Measurements from ENCODE around the gene PRKCA.
"Not testable (repeated sequence)": the region's sequence is repeated elsewhere in the genome, so short reads cannot be mapped to it uniquely, and the experiment has no call there.

Gene PRKCA

DNA sequence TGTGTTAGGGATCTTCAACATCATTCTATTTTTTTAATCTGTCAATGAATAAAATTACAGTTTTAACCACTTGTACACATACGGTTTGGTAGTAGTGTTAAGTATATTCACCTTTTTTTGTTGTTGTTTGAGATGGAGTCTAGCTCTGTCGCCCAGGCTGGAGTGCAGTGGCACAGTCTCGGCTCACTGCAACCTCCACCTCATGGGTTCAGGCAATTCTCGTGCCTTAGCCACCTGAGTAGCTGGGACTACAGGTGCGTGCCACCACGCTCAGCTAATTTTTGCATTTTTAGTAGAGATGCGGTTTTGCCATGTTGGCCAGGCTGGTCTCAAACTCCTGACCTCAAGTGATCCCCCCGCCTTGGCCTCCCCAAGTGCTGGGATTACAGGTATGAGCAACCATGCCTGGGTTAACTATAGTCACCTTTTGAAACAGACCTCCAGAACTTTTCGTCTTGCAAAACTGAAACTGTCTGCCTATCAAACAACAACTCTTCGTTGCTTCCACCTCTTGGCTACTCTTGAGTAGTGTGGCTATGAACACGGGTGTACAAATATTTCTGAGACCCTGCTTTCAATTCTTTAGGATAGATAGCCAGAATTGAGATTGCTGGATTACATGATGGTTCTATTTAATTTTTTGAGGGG, 97.8 kb downstream of the PRKCA start:
- Mint-ChIP-seq H3K27ac (peak overlapping the region; percentile 68), H3K9me3 (peaks cover 11% of the 10 kb centered on the region), H3K4me1 (peaks cover 93% of the 10 kb centered on the region), H3K4me3 (peak overlapping the region; percentile 26)
- not testable (repeated sequence) for H3K27me3 Mint-ChIP-seq, H3K36me3 Mint-ChIP-seq

DNA sequence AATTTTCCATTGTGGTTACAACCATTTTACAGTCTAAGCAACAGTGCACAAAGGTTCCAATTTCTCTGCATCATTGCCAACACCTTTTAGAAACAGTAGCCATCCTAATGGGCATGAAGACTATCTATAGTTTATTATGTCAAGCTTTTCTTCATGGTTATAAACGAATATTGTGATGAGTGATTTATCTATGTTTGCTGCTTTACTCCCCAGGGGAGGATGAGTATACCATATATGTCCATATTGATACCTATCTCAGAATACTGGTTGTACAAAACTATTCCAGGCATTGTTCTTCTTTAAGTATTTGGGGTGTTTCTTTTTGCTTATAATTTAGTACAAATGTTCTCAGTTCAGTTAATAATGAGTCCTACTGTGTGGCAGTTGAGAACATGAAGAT, 98.3 kb downstream of the PRKCA start:
- Mint-ChIP-seq H3K4me3 (no peak overlapping the region), H3K4me1 (peaks cover 93% of the 10 kb centered on the region), H3K36me3 (peaks cover 4% of the 10 kb centered on the region), H3K27ac (peak overlapping the region; percentile 89), H3K9me3 (peaks cover 11% of the 10 kb centered on the region), H3K27me3 (no peaks in the 10 kb centered on the region)

GRCh38 chr17:66401364-66401763, 99.0 kb downstream of the PRKCA start:
- H3K9me3 Mint-ChIP-seq, result peaks cover 11% of the 10 kb centered on the region
- H3K27ac Mint-ChIP-seq, result peak overlapping the region; percentile 81
- no peaks in the 10 kb centered on the region for H3K27me3 Mint-ChIP-seq
- H3K4me3 Mint-ChIP-seq, result peak overlapping the region; percentile 20
- H3K4me1 Mint-ChIP-seq, result peaks cover 93% of the 10 kb centered on the region
- peaks cover 4% of the 10 kb centered on the region for H3K36me3 Mint-ChIP-seq

GRCh38 chr17:66403846-66404556, 101.6 kb downstream of the PRKCA start:
- H3K4me3 Mint-ChIP-seq, result peak overlapping the region; percentile 65
- H3K36me3 Mint-ChIP-seq, result peaks cover 2% of the 10 kb centered on the region
- peaks cover 11% of the 10 kb centered on the region for H3K9me3 Mint-ChIP-seq
- H3K4me1 Mint-ChIP-seq, result peaks cover 95% of the 10 kb centered on the region
- peak overlapping the region; percentile 47 for H3K27ac Mint-ChIP-seq
- no peaks in the 10 kb centered on the region for H3K27me3 Mint-ChIP-seq

DNA sequence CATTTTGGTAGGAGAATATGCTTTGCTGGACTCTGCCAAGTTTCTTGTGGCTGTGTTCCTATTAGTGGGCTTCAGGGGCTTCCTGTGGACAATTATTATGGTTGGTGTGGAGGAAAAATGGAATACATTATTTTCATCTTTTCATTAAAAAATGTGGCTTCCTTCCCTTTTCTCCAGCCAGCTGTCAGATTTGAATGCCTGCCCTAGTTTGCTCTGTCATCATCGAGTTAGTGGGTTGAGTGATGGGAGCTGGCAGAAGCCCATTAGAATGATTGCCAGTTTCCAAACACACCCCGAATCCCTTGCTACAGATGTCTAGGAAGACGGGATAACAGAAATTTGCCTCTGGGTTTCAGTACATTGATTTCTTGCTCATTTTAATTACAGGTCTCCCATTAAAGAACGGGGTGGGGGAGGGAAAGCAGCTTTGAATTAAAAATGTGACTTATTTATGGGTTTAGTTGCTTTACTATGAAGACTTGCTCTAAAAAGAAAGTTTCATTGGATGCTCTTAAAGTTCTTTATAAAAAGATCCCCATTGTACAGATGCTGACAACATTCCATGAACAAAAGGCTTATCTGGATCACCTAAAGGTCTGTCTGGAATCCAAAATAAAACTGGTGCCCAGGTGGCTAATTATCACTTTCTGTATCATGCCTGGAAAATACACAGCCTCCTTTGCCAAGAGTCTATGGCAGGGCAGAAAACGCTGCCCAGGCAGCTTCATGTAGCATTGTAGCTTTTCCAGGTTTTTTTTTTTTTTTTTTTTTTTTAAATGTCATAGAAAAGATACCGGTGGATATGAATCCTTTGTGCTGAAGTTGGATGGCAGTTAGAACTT, 103.6 kb downstream of the PRKCA start:
- Mint-ChIP-seq H3K27ac (peak overlapping the region; percentile 89), H3K9me3 (peaks cover 11% of the 10 kb centered on the region), H3K36me3 (peaks cover 2% of the 10 kb centered on the region), H3K4me1 (peaks cover 88% of the 10 kb centered on the region), H3K4me3 (peak overlapping the region; percentile 79), H3K27me3 (no peaks in the 10 kb centered on the region)

DNA sequence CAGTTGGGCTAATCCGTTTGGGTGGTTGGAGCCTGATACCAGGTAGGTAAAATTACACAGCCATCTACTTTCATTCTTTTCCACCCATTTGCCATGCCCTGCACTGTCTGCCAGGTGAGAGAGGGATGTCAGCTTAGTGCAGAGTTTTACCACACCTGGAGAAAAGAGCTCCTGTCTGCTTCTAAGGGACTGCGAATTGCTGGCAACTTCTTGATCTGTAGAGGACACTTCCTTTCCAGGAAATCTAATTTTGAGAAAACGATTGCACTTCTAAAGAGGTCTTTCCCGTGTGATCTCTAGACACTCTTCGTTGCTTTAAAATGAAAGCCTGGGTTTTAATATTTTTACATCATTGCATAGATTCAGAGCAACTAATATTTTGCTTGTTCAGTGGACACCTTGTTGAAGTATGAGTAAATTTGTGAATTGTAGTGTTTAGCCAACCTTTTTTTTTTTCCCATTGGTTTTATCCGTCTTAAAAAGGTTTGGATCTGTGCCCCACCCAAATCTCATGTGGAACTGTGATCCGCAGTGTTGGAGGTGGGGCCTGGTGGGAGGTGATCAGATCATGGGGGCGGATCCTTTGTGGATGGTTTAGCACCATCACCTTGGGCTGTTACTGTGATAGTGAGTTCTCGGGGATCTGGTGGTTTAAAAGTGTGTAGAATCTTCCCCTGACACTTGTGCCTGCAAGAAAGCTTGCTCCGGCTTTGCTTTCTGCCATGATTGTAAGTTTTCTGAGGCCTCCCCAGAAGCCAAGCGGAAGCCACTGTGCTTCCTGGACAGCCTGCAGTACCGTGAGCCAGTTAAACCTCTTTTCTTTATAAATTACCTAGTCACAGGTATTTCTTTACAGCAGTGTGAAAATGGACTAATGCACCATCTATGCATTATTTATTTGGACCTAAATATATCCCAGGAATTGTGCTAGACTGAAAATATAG, 104.6 kb downstream of the PRKCA start:
- no peaks in the 10 kb centered on the region for H3K36me3 Mint-ChIP-seq
- peak overlapping the region; percentile 79 for H3K4me3 Mint-ChIP-seq
- peak overlapping the region; percentile 89 for H3K27ac Mint-ChIP-seq
- H3K9me3 Mint-ChIP-seq, result peaks cover 2% of the 10 kb centered on the region
- H3K4me1 Mint-ChIP-seq, result peaks cover 83% of the 10 kb centered on the region
- no peaks in the 10 kb centered on the region for H3K27me3 Mint-ChIP-seq

- no peak overlapping the region for H3K4me3 Mint-ChIP-seq
- H3K9me3 Mint-ChIP-seq, result no peaks in the 10 kb centered on the region
- no peaks in the 10 kb centered on the region for H3K27me3 Mint-ChIP-seq
- peaks cover 78% of the 10 kb centered on the region for H3K4me1 Mint-ChIP-seq
- H3K36me3 Mint-ChIP-seq, result no peaks in the 10 kb centered on the region
- H3K27ac Mint-ChIP-seq, result no peak overlapping the region
These were observed 105.5 kb downstream of the PRKCA start for GRCh38 chr17:66407864-66408263.

DNA sequence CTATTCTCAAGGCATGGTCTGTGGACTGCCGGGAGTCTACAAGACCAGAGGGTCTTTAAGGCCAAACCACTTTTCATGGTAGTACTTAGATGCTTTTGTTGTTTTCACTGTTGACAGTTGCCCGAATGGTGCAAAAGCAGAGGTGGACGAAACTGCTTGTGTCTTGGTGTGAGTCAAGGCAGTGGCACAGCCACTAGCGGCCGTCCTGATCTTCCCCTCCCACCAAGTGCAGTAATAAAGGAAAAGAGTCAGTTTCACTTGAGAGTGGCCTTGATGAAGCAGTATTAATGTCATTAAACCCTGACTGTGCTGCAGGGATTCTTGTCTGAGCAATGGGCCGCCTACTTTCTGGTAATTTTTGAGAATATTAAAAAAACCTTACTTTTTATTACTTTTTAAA, 109.1 kb downstream of the PRKCA start:
- H3K4me1 Mint-ChIP-seq, result peaks cover 76% of the 10 kb centered on the region
- no peak overlapping the region for H3K4me3 Mint-ChIP-seq
- no peaks in the 10 kb centered on the region for H3K27me3 Mint-ChIP-seq

DNA sequence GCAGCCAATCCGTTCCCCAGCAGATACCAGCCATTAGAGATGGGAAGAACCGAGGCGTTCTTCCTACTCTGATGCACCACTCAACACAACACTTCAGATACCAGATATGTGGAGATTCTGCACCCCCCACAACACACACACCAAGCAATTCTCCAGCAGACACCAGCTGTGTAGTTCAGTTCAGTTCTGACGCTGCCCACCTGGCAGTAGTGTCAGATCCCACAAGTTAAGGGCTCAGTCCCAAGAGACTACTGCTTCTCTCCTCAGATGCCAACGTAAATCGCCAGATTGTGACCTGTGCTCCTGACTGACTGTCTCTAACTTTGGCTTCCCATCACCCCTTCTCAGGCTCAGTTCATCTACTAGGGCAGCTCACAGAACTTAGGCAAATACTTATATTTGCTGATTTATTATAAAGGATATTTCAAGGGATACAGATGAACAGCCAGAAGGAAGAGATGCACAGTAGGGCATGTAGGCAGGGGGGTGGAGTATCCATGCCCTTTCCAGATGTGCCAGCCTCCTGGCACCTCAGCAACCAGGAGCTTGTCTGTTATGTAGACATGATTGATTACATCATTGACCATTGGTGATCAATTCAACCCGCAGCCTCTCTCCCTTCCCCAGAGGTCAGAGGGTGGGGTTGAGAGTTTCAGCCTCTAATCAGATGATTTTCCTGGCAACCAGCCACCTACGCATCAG, 110.6 kb downstream of the PRKCA start:
- Mint-ChIP-seq H3K4me3 (no peak overlapping the region), H3K9me3 (no peaks in the 10 kb centered on the region), H3K36me3 (no peaks in the 10 kb centered on the region), H3K27ac (peak overlapping the region; percentile 60), H3K27me3 (no peaks in the 10 kb centered on the region), H3K4me1 (peaks cover 73% of the 10 kb centered on the region)

More for the DNA sequence above, 109.1 kb downstream of the PRKCA start:
- no peak overlapping the region for H3K27ac Mint-ChIP-seq
- H3K9me3 Mint-ChIP-seq, result no peaks in the 10 kb centered on the region
- no peaks in the 10 kb centered on the region for H3K36me3 Mint-ChIP-seq

DNA sequence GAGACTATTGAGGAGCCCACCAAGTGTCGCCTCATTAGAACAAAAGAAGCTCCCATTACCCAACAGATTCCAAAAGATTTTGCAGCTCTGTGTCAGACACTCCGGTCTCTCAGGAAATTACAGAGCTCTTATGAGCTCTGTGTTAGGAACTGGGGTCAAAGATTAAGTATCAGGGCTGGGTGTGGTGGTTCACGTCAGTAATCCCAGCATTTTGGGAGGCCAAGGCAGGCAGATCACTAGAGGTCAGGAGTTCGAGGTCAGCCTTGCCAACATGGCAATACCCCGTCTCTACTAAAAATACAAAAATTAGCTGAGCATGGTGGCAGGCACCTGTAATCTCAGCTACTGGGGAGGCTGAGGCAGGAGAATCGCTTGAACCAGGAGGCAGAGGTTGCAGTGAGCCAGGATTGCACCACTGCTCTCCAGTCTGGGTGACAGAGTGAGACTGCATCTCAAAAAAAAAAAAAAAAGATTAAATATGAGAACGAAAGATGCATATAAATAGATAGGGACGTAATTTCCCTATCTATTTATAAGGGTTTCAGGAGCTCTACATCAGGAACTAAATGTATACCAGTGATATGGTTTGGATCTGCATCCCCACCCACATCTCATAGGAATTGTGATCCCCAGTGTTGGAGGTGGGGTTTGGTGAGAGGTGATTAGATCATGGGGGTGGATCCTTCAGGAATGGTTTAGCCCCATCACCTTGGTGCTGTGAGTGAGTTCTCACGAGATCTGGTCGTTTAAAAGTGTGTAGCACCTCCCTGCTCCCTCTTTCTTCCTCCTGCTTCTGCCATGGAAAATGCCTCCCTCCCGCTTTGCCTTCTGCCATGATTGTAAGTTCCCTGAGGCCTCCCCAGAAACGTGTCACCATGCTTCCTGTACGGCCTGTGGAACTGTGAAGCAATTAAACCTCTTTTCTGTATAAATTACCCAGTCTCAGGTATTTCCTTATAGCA, 111.4 kb downstream of the PRKCA start:
- H3K4me1 Mint-ChIP-seq, result peaks cover 68% of the 10 kb centered on the region
- peak overlapping the region; percentile 61 for H3K27ac Mint-ChIP-seq
- H3K27me3 Mint-ChIP-seq, result no peaks in the 10 kb centered on the region
- no peaks in the 10 kb centered on the region for H3K9me3 Mint-ChIP-seq
- no peaks in the 10 kb centered on the region for H3K36me3 Mint-ChIP-seq
- H3K4me3 Mint-ChIP-seq, result no peak overlapping the region

- H3K4me3 Mint-ChIP-seq, result no peak overlapping the region
- H3K27ac Mint-ChIP-seq, result peak overlapping the region; percentile 61
- H3K36me3 Mint-ChIP-seq, result no peaks in the 10 kb centered on the region
- no peaks in the 10 kb centered on the region for H3K9me3 Mint-ChIP-seq
- H3K27me3 Mint-ChIP-seq, result no peaks in the 10 kb centered on the region
- H3K4me1 Mint-ChIP-seq, result peaks cover 71% of the 10 kb centered on the region
These were observed 112.3 kb downstream of the PRKCA start for GRCh38 chr17:66414561-66415175.

GRCh38 chr17:66415366-66416206, 113.2 kb downstream of the PRKCA start:
- H3K4me3 Mint-ChIP-seq, result no peak overlapping the region
- no peaks in the 10 kb centered on the region for H3K36me3 Mint-ChIP-seq
- no peaks in the 10 kb centered on the region for H3K27me3 Mint-ChIP-seq
- no peaks in the 10 kb centered on the region for H3K9me3 Mint-ChIP-seq
- peaks cover 71% of the 10 kb centered on the region for H3K4me1 Mint-ChIP-seq
- no peak overlapping the region for H3K27ac Mint-ChIP-seq

Data from activated naive CD4-positive, alpha-beta T cell treated with anti-CD3 and anti-CD28 coated beads, Interleukin-2, amount 50 U/mL, for 24 hours (primary cell).